ENCODE measurements around the gene STRBP. TPM values are rescaled to one million over a fixed set of nuclear protein-coding genes. Genes with fewer than 3 reads are reported as not detected.

Gene STRBP
- total and polyA plus RNA-seq, 9 of the 15 experiments (the other 6 are each of a cell fraction or from before 2014, with no cell fraction given): 27.7 to 84.0 (median 70.2) TPM

- intact Hi-C loops (cut with micrococcal nuclease): no loop called here
- Histone ChIP-seq H3K9me3 (replicated peaks; ENCODE audit: control insufficient read depth, insufficient read depth, low read depth, low read length) (no peaks in the 10 kb centered on the region), H3K27me3 (ENCODE audit: control insufficient read depth in 2 of 2, insufficient read depth in 2 of 2, low read length in 2 of 2) (no peaks in the 10 kb centered on the region; a peak in 1 of 5 replicates), H3K79me2 (ENCODE audit: control insufficient read depth, insufficient read depth, low read length) (no peaks in the 10 kb centered on the region), H3K4me2 (ENCODE audit: insufficient read depth, low read length) (no peak overlapping the region), H3K4me1 (replicated peaks in 1 of 2; ENCODE audit: control insufficient read depth in 2 of 2, insufficient read depth in 2 of 2, low read length in 2 of 2) (peaks cover 21 to 27% of the 10 kb centered on the region in 2 experiments; a peak in 4 of 5 replicates), H2AFZ (ENCODE audit: low read depth, low read length) (peak overlapping the region; percentile 32; the same call in 1 of the 2 replicates), H4K20me1 (replicated peaks; ENCODE audit: control insufficient read depth, insufficient read depth, low read length) (no peaks in the 10 kb centered on the region), H3K27ac (ENCODE audit: extremely low read depth, low read depth, low read length) (no peak overlapping the region), H3K36me3 (ENCODE audit: control insufficient read depth, insufficient read depth, low read length) (no peaks in the 10 kb centered on the region), H3K9ac (ENCODE audit: insufficient read depth in 1 of 2, low read depth in 2 of 2, low read length in 2 of 2) (no peak overlapping the region), H3K9me1 (ENCODE audit: control insufficient read depth, insufficient read depth, low read length) (no peaks in the 10 kb centered on the region), H3K4me3 (no peak overlapping the region)
- WGBS (ENCODE audit: insufficient coverage, low coverage, missing lambda C conversion rate): 90% methylated on average over 6 of the region's 6 CpGs
- ChIA-PET POLR2A (interaction anchor here (1.4 kb wide), 1 partner anchor 9 kb away, joined by 6 read pairs; no protein-coding TSS in a partner anchor), CTCF (ENCODE audit: low intra/inter-chr PET ratio) (no interaction called here)
- FAIRE-seq (no peak), DNase-seq (ENCODE audit: extremely low read depth in 1 of 4, low spot score in 3 of 4) (peak in 1 of 4 experiments; percentile 2), ATAC-seq (no peak)
- TF ChIP-seq, protein P1, sequence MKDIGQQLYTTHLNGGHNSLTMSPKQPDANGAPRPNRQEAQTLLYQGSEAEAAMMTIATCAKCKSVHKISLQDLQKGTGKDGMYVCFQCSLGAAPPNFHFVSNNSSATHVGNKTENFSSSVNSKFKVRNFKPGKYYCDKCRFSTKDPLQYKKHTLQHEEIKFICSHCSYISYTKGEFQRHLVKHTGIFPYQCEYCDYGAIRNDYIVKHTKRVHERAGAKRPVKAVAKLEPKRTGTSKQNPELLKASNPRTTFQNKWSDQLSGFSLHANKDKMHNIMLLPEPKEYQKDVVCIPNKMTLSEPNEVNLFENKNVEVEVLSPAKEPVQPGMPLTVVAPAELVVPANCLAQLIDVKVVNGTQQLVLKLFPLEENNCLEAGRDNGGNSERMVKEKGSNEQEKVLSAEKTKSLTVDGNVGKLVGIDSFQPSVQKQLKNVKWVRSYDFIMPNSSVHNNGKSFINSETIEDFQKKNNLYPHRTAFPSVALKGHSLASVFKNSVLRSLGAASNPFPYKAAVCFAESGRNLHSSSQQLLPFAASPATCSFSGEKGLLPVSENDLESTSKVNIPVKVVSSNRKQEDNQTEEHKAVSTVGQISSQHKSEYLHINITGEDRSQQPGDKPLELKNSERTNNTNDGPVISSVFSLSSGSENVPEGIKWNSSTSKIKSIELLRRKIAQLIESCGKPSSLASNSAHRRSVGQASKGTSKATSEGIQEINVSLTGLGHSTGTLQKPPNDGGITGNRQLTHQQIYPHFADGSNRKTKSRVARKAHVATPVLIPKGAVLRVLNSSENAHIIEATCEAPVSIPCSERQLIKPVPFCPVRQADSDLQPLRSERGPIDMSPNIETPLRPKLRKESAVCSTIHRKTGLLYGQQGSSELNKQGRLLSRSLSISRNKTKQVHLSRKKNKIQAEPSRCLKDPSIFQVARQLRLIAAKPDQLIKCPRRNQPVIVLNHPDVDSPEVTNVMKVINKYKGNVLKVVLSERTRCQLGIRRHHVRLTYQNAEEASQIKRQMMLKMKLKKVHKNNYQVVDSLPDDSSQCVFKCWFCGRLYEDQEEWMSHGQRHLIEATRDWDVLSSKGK (CRISPR knock-in tag; IDR thresholded peaks at IDR 0.05): no peak
- TF ChIP-seq, protein P2, sequence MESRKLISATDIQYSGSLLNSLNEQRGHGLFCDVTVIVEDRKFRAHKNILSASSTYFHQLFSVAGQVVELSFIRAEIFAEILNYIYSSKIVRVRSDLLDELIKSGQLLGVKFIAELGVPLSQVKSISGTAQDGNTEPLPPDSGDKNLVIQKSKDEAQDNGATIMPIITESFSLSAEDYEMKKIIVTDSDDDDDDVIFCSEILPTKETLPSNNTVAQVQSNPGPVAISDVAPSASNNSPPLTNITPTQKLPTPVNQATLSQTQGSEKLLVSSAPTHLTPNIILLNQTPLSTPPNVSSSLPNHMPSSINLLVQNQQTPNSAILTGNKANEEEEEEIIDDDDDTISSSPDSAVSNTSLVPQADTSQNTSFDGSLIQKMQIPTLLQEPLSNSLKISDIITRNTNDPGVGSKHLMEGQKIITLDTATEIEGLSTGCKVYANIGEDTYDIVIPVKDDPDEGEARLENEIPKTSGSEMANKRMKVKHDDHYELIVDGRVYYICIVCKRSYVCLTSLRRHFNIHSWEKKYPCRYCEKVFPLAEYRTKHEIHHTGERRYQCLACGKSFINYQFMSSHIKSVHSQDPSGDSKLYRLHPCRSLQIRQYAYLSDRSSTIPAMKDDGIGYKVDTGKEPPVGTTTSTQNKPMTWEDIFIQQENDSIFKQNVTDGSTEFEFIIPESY (CRISPR knock-in tag; IDR thresholded peaks at IDR 0.05): peak; percentile 60; the same call in 1 of the 2 replicates
- TF ChIP-seq STAT5A (IDR thresholded peaks at IDR 0.05; ENCODE audit: borderline replicate concordance, low read length) (no peak), PTRF (tag; IDR thresholded peaks at IDR 0.05) (no peak), GTF2B (IDR thresholded peaks at IDR 0.05; ENCODE audit: extremely low read depth, insufficient read length) (no peak)
- BruUV-seq (replicated peaks): no TSS peak
- in situ Hi-C loops (cut with MboI): no loop called here
Observed at GRCh38 chr9:123314617-123315016, 46.2 kb upstream of the STRBP start.

Measured in K562 (cell line).